Ectodermal cell (in vitro differentiated cells): Measurements from ENCODE around the gene FHIT.

ENCODE experiments used
- H3K27ac ChIP-seq: 2 replicates; pipeline ENCODE4 v1.7.0; 2013; ENCODE audit warnings: mild to moderate bottlenecking, low read depth, low read length; ENCODE audit not compliant: insufficient read depth, poor library complexity, severe bottlenecking
- H3K27me3 ChIP-seq: 2 replicates; pipeline ENCODE4 v1.7.0; 2013; ENCODE audit warnings: mild to moderate bottlenecking, low read length; ENCODE audit not compliant: insufficient read depth, control insufficient read depth, poor library complexity, severe bottlenecking
- H3K36me3 ChIP-seq: one replicate; pipeline ENCODE4 v1.7.0; 2013; ENCODE audit warnings: low read length; ENCODE audit not compliant: control insufficient read depth, insufficient read depth
- H3K4me1 ChIP-seq: one replicate; pipeline ENCODE4 v1.7.0; 2013; ENCODE audit warnings: low read length; ENCODE audit not compliant: control insufficient read depth, insufficient read depth
- H3K4me3 ChIP-seq: 2 replicates; pipeline ENCODE4 v1.7.0; 2013; ENCODE audit warnings: low read depth, low read length, control low read depth; ENCODE audit not compliant: insufficient read depth
- H3K9me3 ChIP-seq: 2 replicates; pipeline ENCODE4 v1.7.0; 2013; ENCODE audit warnings: mild to moderate bottlenecking, low read length, moderate library complexity; ENCODE audit not compliant: control insufficient read depth
- WGBS, 2 experiments: methylation state at CpG; one replicate each; pipeline ENCODE4 v1.1.7; 2013; ENCODE audit warnings: missing lambda C conversion rate in 2 of 2; 5-methylcytosine and 5-hydroxymethylcytosine counted together

Gene FHIT

GRCh38 chr3:60033901-60034453 is 1217.3 kb downstream of the FHIT start:
- Histone ChIP-seq H3K27ac (no peak overlapping the region), H3K9me3 (no peaks in the 10 kb centered on the region), H3K4me3 (no peak overlapping the region), H3K36me3 (no peaks in the 10 kb centered on the region), H3K4me1 (no peaks in the 10 kb centered on the region), H3K27me3 (no peaks in the 10 kb centered on the region)
- 76 to 93% methylated on average over 3 of the region's 3 CpGs for WGBS, 2 experiments

- Histone ChIP-seq H3K27me3 (no peaks in the 10 kb centered on the region), H3K4me3 (no peak overlapping the region), H3K9me3 (no peaks in the 10 kb centered on the region), H3K27ac (no peak overlapping the region), H3K4me1 (no peaks in the 10 kb centered on the region), H3K36me3 (no peaks in the 10 kb centered on the region)
- 93 to 97% methylated on average over 1 of the region's 1 CpG for WGBS, 2 experiments
Observed at GRCh38 chr3:60030982-60031381, 1220.3 kb downstream of the FHIT start.

GRCh38 chr3:60028233-60028632 is 1223.0 kb downstream of the FHIT start:
- H3K4me1 ChIP-seq: no peaks in the 10 kb centered on the region
- H3K4me3 ChIP-seq: no peak overlapping the region

GRCh38 chr3:60027335-60027734 is 1223.9 kb downstream of the FHIT start:
- 97 to 98% methylated on average over 5 to 7 of the region's 7 CpGs for WGBS, 2 experiments
- Histone ChIP-seq H3K27ac (no peak overlapping the region), H3K27me3 (no peaks in the 10 kb centered on the region), H3K9me3 (no peaks in the 10 kb centered on the region), H3K36me3 (no peaks in the 10 kb centered on the region), H3K4me3 (no peak overlapping the region), H3K4me1 (no peaks in the 10 kb centered on the region)

More at GRCh38 chr3:60028233-60028632, 1223.0 kb downstream of the FHIT start:
- H3K9me3 ChIP-seq: no peaks in the 10 kb centered on the region
- WGBS, 2 experiments: 68 to 69% methylated on average over 2 of the region's 2 CpGs
- H3K27ac ChIP-seq: no peak overlapping the region
- H3K36me3 ChIP-seq: no peaks in the 10 kb centered on the region
- no peaks in the 10 kb centered on the region for H3K27me3 ChIP-seq

- no peaks in the 10 kb centered on the region for H3K36me3 ChIP-seq
- H3K27ac ChIP-seq: no peak overlapping the region
- H3K4me1 ChIP-seq: no peaks in the 10 kb centered on the region
- WGBS, 2 experiments: 98 to 100% methylated on average over 3 of the region's 3 CpGs
- H3K27me3 ChIP-seq: no peaks in the 10 kb centered on the region
- H3K9me3 ChIP-seq: no peaks in the 10 kb centered on the region
- H3K4me3 ChIP-seq: no peak overlapping the region
Observed at GRCh38 chr3:60025096-60026050, 1225.9 kb downstream of the FHIT start.

GRCh38 chr3:60024400-60024799 is 1226.9 kb downstream of the FHIT start:
- H3K4me1 ChIP-seq: no peaks in the 10 kb centered on the region
- no peaks in the 10 kb centered on the region for H3K9me3 ChIP-seq
- no peak overlapping the region for H3K4me3 ChIP-seq
- H3K27ac ChIP-seq: no peak overlapping the region
- 95 to 97% methylated on average over 1 to 2 of the region's 2 CpGs for whole genome bisulfite sequencing, 2 experiments
- H3K27me3 ChIP-seq: no peaks in the 10 kb centered on the region
- H3K36me3 ChIP-seq: no peaks in the 10 kb centered on the region

- no peaks in the 10 kb centered on the region for H3K4me1 ChIP-seq
- no peaks in the 10 kb centered on the region for H3K36me3 ChIP-seq
- H3K4me3 ChIP-seq: no peak overlapping the region
- no peak overlapping the region for H3K27ac ChIP-seq
- no peaks in the 10 kb centered on the region for H3K27me3 ChIP-seq
- no peaks in the 10 kb centered on the region for H3K9me3 ChIP-seq
Observed at GRCh38 chr3:60023189-60023588, 1228.1 kb downstream of the FHIT start.

GRCh38 chr3:60017631-60018030 is 1233.6 kb downstream of the FHIT start:
- Histone ChIP-seq H3K4me3 (no peak overlapping the region), H3K27me3 (no peaks in the 10 kb centered on the region), H3K9me3 (no peaks in the 10 kb centered on the region), H3K4me1 (no peaks in the 10 kb centered on the region), H3K27ac (no peak overlapping the region), H3K36me3 (no peaks in the 10 kb centered on the region)
- WGBS, 2 experiments: 94 to 100% methylated on average over 2 of the region's 2 CpGs

GRCh38 chr3:60015032-60015705 is 1236.1 kb downstream of the FHIT start:
- Histone ChIP-seq H3K4me3 (no peak overlapping the region), H3K4me1 (no peaks in the 10 kb centered on the region), H3K36me3 (no peaks in the 10 kb centered on the region), H3K27me3 (no peaks in the 10 kb centered on the region), H3K27ac (no peak overlapping the region), H3K9me3 (no peaks in the 10 kb centered on the region)
- WGBS, 2 experiments: 91 to 93% methylated on average over 5 to 6 of the region's 6 CpGs

- WGBS, 2 experiments: 93 to 98% methylated on average over 1 of the region's 1 CpG
- no peaks in the 10 kb centered on the region for H3K27me3 ChIP-seq
- H3K27ac ChIP-seq: no peak overlapping the region
- no peaks in the 10 kb centered on the region for H3K36me3 ChIP-seq
- no peaks in the 10 kb centered on the region for H3K9me3 ChIP-seq
- H3K4me1 ChIP-seq: no peaks in the 10 kb centered on the region
- H3K4me3 ChIP-seq: no peak overlapping the region
Observed at GRCh38 chr3:60013241-60013640, 1238.0 kb downstream of the FHIT start.
